Small intestine (tissue), 7 donors: ENCODE results near the gene KCNAB2. TPM values are rescaled to one million over a fixed set of nuclear protein-coding genes. Genes with fewer than 3 reads are reported as not detected.
"Not testable (repeated sequence)": the region's sequence is repeated elsewhere in the genome, so short reads cannot be mapped to it uniquely, and the experiment has no call there.

Experiments
- DNase-seq, 2 donors: peaks; one replicate each; pipeline versions ENCODE4 v3.0.0 to v3.0.0-alpha.2; 2013
- FAIRE-seq: peaks from 2 replicates; lab custom pipeline; 2012; peaks lifted over from hg19 to GRCh38; lab: Jason Lieb, UNC
- H3K27ac ChIP-seq, 3 donors: one replicate each; pipeline ENCODE4 v1.5.1; 2013; ENCODE audit warnings: low read length in 2 of 3, mild to moderate bottlenecking in 2 of 3, control low read depth in 1 of 3, inconsistent platforms in 1 of 3, low read depth in 1 of 3, moderate library complexity in 1 of 3
- H3K27me3 ChIP-seq, 3 donors: one replicate each; pipeline ENCODE4 v1.6.1; 2013; ENCODE audit warnings: low read length in 3 of 3, inconsistent platforms in 1 of 3; ENCODE audit not compliant: control insufficient read depth in 3 of 3, insufficient read depth in 3 of 3
- H3K36me3 ChIP-seq, 3 donors: one replicate each; pipeline ENCODE4 v1.6.1; 2013; ENCODE audit warnings: low read length in 3 of 3, inconsistent platforms in 1 of 3, low read depth in 1 of 3, mild to moderate bottlenecking in 1 of 3, moderate library complexity in 1 of 3; ENCODE audit not compliant: control insufficient read depth in 3 of 3, insufficient read depth in 2 of 3
- H3K4me1 ChIP-seq, 3 donors: one replicate each; pipeline ENCODE4 v1.6.1; 2013; ENCODE audit warnings: low read length in 2 of 3, inconsistent platforms in 1 of 3, low read depth in 1 of 3, mild to moderate bottlenecking in 1 of 3, moderate library complexity in 1 of 3; ENCODE audit not compliant: control insufficient read depth in 3 of 3, insufficient read depth in 2 of 3
- H3K4me3 ChIP-seq, 3 donors: one replicate each; pipeline ENCODE4 v1.5.1; 2013; ENCODE audit warnings: low read length in 3 of 3, control low read depth in 1 of 3, inconsistent platforms in 1 of 3, low read depth in 1 of 3, mild to moderate bottlenecking in 1 of 3, moderate library complexity in 1 of 3
- H3K9me3 ChIP-seq, 2 donors: one replicate each; pipeline ENCODE4 v1.6.1; 2013; ENCODE audit warnings: low read depth in 1 of 2, low read length in 1 of 2; ENCODE audit not compliant: control insufficient read depth in 2 of 2, insufficient read depth in 1 of 2
- WGBS, 3 donors: extraction: QIAGEN DNeasy Blood & Tissue Kit; methylation state at CpG; one replicate each; pipeline ENCODE4 v1.1.7; 2013; 5-methylcytosine and 5-hydroxymethylcytosine counted together
- polyA plus RNA-seq, 4 donors: library from polyadenylated mRNA; stranded (reverse) in 3 of 4; unstranded in 1 of 4; fragments of 200-250 nt in 3 of 4; fragments of 120-200 nt in 1 of 4; gene quantifications; one replicate each; pipeline versions ENCODE4 v1.2.1 to v1.2.3, GENCODE V29; 2013
- donor health status: healthy with polysubstance abuse.
- donor health status: control.
- donor health status: control.
- donor health status: Bipolar disorder and iron deficiency.
- donor health status: healthy.

KCNAB2 gene
- polyA plus RNA-seq, 4 donors: 1.1 to 35.7 (median 5.3) TPM

DNA sequence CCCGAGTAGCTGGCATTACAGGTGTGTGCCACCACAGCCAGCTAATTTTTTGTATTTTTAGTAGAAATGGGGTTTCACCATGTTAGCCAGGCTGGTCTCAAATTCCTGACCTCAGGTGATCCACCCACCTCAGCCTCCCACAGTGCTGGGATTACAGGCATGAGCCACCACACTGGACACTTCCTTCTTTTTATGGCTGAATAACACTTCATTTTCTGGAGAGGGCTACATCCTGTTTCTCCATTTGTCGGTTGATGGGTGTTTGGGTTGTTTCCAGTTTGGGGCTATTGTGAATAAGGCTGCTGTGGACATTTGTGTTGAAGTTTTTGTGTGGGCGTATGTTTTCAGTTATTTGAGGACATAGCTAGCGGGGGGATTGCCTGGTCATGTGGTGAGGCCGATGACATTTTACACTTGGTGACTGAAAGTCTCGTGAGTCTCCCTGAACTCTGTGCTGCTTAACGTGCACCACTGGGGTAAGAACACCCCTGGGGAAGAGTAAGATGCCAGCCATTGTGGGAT lies 17.9 kb downstream of the KCNAB2 start:
- not testable (repeated sequence) for H3K4me1 ChIP-seq, H3K27ac ChIP-seq, DNase-seq, H3K27me3 ChIP-seq, FAIRE-seq, H3K4me3 ChIP-seq, H3K36me3 ChIP-seq, H3K9me3 ChIP-seq
- 80 to 88% (median 81%) methylated on average over 7 of the region's 7 CpGs for WGBS, 3 donors

DNA sequence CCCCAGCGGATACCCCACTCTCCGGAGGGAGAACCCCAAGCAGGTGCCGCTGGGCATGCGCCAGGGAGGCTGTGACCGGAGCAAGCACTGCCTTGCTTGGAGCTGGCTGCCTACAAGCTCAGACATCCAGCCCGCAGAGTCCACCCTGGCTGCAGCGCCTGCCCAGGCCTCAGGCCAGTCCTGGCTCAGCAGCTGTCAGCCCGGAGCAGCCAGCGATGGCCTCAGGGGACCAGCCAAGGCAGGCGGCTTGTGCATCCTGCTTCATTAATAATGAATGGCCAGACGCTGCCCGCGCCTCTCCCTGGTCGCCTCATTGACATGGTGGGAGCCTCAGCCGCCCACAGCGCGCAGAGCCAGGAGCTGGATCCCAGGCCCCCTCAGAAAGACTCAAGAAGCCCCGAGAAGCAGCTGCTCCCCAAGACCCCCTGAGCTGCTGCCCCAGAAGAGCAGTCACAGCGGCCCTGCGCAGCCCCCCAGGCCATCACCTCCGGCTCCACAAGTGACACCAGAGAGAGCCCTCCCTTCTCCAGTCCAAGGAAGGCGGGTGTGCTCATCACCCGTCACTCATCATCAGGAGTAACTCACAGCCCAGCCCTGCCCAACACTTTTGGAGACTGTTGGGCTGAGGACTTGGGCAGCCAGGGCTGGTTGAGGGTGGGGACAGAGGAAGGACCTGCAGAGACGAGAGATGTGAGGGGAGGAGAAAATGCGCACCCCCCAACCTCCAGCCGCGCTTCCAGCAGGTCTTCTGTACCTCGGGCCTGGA lies 19.6 kb downstream of the KCNAB2 start:
- H3K27ac ChIP-seq: no peak overlapping the region
- H3K36me3 ChIP-seq: peaks cover 0 to 2% (median 0%) of the 10 kb centered on the region in 3 donors
- FAIRE-seq (no peak), DNase-seq (no peak)
- WGBS, 3 donors: 84 to 90% (median 89%) methylated on average over 27 to 28 of the region's 28 CpGs
- no peaks in the 10 kb centered on the region for H3K4me1 ChIP-seq
- no peak overlapping the region for H3K4me3 ChIP-seq
- no peaks in the 10 kb centered on the region for H3K9me3 ChIP-seq
- no peaks in the 10 kb centered on the region for H3K27me3 ChIP-seq

DNA sequence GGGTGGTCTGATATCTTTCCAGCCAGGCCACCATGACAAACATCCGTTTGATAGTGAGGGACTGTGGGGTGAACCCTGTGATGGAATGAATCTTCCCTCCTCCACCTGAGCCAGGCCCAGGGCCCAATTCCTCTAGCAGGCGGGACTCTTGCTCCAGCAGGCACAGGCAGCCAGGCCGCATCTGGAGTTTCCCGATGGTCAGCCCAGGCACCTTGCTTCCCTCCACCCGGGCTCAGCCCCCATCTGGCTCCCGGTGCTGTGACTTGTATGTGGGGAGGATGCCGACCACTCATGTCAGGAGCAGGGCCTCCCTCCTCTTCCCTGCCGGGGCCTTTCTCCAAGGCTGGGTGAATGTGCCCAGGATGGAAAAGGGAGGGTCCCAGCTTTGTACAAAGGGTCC lies 21.0 kb downstream of the KCNAB2 start:
- H3K9me3 ChIP-seq: no peaks in the 10 kb centered on the region
- no peak for DNase-seq
- H3K4me3 ChIP-seq: no peak overlapping the region
- H3K36me3 ChIP-seq: no peaks in the 10 kb centered on the region
- FAIRE-seq: no peak
- H3K4me1 ChIP-seq: no peaks in the 10 kb centered on the region
- no peaks in the 10 kb centered on the region for H3K27me3 ChIP-seq
- H3K27ac ChIP-seq: no peak overlapping the region
- 82 to 95% (median 90%) methylated on average over 7 to 8 of the region's 8 CpGs for WGBS, 3 donors

DNA sequence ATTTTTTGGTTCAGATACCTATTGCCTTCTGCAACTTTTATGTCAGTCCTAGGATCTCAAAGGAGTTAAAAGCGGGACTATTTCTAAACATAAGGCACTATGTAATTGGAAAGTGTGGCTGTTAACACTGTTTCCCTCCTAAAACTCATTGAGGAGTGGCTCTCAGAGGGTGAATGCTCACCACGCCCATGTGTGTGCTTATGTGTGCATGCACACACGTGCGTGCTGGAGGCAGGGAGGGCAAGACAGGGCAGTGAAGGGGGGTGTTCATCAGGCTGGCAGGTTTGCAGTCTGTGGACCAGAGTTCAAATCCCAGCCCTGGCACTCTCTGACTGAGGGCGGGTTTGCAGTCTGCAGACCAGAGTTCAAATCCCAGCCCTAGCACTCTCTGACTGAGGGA lies 22.4 kb downstream of the KCNAB2 start:
- FAIRE-seq (no peak), DNase-seq (no peak)
- no peak overlapping the region for H3K4me3 ChIP-seq
- no peaks in the 10 kb centered on the region for H3K27me3 ChIP-seq
- WGBS, 3 donors: 56 to 83% (median 65%) methylated on average over 5 of the region's 5 CpGs
- H3K27ac ChIP-seq: no peak overlapping the region
- H3K4me1 ChIP-seq: no peaks in the 10 kb centered on the region
- no peaks in the 10 kb centered on the region for H3K36me3 ChIP-seq
- H3K9me3 ChIP-seq: no peaks in the 10 kb centered on the region

DNA sequence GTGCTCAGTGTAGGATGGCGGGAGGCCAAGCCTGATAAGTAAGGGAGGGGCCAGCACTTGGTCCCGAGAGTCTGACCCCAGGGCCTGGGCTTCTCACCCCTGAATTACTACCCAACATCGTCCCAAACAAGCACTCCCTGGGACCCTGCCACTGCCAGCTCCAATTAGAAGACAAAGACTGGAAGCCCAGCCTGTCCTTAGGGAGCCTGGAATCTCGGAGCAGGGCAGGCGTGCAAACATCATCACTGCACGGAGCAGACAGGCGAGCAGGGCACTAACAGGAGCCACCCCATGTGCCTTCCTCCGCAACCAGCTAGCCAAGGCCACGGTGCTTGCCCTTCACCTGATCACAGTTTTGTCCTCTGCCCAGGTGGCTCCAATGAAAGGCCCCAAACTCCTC lies 23.2 kb downstream of the KCNAB2 start:
- Histone ChIP-seq H3K27me3 (no peaks in the 10 kb centered on the region), H3K4me3 (no peak overlapping the region), H3K27ac (no peak overlapping the region), H3K36me3 (peaks cover 0 to 5% (median 0%) of the 10 kb centered on the region in 3 donors), H3K9me3 (no peaks in the 10 kb centered on the region), H3K4me1 (no peaks in the 10 kb centered on the region)
- DNase-seq (no peak), FAIRE-seq (no peak)
- 75 to 85% (median 84%) methylated on average over 9 of the region's 9 CpGs for WGBS, 3 donors

- FAIRE-seq: no peak
- no peak for DNase-seq
- H3K27ac ChIP-seq: no peak overlapping the region
- no peaks in the 10 kb centered on the region for H3K27me3 ChIP-seq
- no peaks in the 10 kb centered on the region for H3K9me3 ChIP-seq
- H3K4me3 ChIP-seq: no peak overlapping the region
- H3K4me1 ChIP-seq: no peaks in the 10 kb centered on the region
- H3K36me3 ChIP-seq: peaks cover 0 to 5% (median 0%) of the 10 kb centered on the region in 3 donors
- 84 to 90% (median 86%) methylated on average over 14 of the region's 14 CpGs for WGBS, 3 donors
Observed at GRCh38 chr1:6069573-6069972, 23.9 kb downstream of the KCNAB2 start.

- WGBS, 3 donors: 86 to 88% (median 87%) methylated on average over 9 of the region's 9 CpGs
- Histone ChIP-seq H3K4me1 (no peaks in the 10 kb centered on the region), H3K9me3 (no peaks in the 10 kb centered on the region), H3K4me3 (no peak overlapping the region), H3K27me3 (no peaks in the 10 kb centered on the region), H3K27ac (no peak overlapping the region), H3K36me3 (peaks cover 0 to 5% (median 0%) of the 10 kb centered on the region in 3 donors)
- DNase-seq: no peak
- FAIRE-seq: no peak
Observed at GRCh38 chr1:6070450-6070974, 24.8 kb downstream of the KCNAB2 start.

- Histone ChIP-seq H3K27me3 (no peaks in the 10 kb centered on the region), H3K4me3 (no peak overlapping the region), H3K36me3 (peaks cover 0 to 5% (median 0%) of the 10 kb centered on the region in 3 donors), H3K9me3 (no peaks in the 10 kb centered on the region), H3K4me1 (no peaks in the 10 kb centered on the region), H3K27ac (no peak overlapping the region)
- DNase-seq: no peak
- 83 to 86% (median 83%) methylated on average over 13 of the region's 13 CpGs for WGBS, 3 donors
- no peak for FAIRE-seq
Observed at GRCh38 chr1:6071219-6071618, 25.5 kb downstream of the KCNAB2 start.
